GM21529 (cell line): ENCODE results near the gene TP53TG5.

Experiments
- ATAC-seq: cut with Tn5 transposase; IDR thresholded peaks from one replicate; pipeline ENCODE4 v1.9.1; 2021; ENCODE audit not compliant: unreplicated experiment

TP53TG5 gene

DNA sequence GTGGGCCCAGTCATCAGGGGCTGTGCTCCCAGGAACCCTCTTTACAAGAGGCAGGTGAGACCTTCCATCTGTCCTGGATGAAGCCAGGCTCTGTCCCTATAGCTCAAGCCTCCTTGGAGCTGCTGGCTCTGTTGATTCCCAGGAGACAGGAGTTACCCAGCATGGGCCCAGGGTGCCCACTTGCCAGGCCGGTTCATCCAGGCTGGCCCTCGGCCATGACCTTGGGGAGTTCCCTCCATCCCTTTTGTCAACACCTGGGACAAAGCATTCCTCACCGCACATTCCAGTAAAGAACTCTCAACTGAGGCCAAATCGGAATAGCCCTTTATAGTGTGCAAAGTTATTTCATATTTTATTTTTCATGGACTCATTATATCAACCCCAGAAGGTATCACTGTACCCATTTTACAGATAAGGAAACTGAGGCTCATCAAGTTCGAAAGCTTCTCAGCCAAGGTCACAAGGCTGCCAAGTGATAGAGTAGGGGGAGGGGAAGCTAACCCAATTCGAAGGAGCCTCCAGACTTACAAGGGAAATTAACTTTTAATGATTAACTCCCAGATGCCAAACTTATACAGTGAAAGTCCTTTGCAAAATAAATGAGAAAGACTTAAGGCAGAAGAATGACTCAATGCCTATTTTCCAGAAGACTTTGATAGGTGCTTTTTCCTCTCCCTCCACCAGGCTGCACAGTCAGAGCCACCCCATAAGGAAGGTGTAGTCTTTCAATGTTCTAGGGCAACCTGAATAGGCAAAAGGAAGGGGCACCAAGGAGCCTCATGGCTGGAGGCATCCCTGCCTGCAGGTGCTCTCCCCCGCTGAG is 48.4 kb downstream of the TP53TG5 start:
- ATAC-seq = no peak

DNA sequence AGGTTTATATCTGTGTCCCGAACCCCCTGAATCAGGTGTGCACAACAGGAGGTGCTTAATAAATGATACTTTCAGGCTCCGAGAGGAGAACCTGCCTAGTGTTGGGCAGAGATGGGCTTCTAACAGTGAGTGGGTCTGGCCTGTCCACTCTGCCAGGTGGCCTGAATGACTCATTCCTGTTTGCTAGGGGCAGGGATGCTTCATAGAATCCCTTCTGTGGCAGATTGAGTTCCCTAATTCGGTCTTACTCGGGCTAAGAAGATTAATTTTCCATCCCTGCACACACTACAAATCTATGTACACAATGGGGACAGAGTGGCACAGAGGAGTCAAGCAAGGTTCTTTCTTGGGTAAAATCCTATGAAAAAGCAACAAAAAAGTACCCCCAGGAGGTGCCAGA is 49.7 kb downstream of the TP53TG5 start:
- ATAC-seq = no peak

DNA sequence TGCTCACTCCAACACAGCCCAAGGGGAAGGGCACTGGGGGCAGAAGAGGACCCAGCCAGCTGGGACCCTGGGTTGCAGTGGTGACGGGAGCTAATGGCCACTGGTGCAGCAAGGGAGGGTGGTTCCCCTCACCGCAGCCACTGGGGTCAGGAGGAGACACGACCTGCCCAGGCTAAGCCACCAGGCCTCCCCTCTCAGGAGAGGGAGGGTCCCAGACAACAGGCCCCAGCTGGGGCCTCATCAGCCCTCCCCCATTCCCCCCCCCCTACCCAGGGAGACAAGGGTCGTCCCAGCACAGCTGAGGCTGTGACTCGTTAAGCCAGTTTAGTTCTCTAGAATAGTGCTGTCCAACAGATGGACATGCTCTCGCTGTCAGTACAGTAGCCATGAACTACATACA is 52.8 kb downstream of the TP53TG5 start:
- no peak for ATAC-seq

DNA sequence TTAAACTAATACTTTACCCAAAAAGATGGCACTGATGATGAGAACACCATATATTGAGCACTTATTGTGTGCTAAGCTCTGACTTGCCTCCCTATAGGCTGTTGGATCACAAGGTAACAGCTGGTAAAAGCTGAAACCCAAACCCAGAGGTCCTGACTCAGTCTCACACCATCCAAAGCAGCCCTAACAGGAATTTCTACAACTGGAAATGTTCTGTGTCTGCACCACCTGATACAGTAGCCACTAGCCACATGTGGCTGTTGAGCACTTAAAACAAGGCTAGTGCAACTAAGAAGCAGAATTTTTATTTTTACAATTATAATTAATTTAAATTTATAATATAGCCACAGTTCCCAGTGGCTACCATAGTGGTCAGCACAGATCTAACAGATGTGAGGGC is 54.4 kb downstream of the TP53TG5 start:
- ATAC-seq = no peak

DNA sequence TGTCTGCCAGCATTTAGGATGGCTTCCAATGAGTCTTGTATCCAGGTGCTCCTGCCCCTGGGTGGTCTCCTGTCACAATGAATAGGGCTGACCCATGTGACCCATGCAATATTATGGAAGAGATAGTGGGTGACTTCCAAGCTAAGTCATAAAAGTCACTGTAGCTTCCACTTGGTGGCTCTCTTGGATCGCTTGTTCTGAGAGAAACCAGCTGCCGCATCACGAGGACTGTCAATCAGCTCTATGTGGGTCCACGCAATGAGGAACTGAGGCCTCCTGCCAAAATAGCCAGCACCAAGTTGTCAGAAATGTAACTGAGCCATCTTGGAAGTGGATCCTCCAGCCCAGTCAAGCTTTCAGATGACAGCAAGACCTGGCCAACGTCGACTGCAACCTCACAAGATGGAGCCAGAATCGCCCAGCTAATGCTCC is 55.2 kb downstream of the TP53TG5 start:
- ATAC-seq = no peak
